Measurements from ENCODE around the gene PCSK6. TPM values are rescaled to one million over a fixed set of nuclear protein-coding genes. Genes with fewer than 3 reads are reported as not detected.

Gene PCSK6
- total RNA-seq, 2 donors from 2014 or later: 1.9 to 27.8 TPM

DNA sequence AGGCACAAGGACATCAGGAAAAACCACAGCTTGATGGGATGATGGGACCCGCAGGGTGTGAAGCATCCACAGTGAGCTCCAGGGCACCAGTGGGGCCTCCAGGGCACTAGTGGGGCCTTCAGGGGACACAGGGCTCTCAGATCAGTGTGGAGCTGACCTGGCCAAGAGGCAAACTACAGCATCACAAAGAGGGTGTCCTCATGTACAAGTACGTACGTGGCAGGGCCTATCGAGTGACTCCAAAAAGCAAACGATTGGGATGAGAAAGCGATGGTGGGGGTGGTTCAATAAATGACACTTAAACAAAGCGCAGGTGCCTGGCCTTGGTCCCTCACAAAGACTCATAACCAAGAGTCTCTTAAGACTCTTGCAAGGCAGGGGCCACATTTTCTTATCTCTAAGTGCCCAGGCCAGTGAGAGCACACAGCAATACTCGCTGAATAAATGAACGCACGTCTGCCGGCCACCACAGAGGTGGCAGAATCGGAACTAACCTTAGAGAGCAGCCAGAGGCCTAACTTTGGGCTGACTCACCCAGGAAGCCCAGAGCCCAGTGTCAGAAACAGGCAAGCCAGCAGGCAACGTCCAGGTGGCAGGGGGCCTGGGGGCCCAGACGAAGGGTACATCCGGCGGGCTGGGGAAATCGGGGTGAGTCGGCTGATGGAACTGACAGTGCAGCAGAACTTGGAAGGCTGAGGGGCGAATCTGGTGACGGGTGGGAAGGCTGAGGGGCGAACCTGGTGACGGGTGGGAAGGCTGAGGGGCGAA lies 8.7 kb downstream of the PCSK6 start:
- Mint-ChIP-seq H3K27ac (no peak overlapping the region), H3K4me1 (peaks cover 2% of the 10 kb centered on the region), H3K27me3 (peaks cover 56% of the 10 kb centered on the region)

DNA sequence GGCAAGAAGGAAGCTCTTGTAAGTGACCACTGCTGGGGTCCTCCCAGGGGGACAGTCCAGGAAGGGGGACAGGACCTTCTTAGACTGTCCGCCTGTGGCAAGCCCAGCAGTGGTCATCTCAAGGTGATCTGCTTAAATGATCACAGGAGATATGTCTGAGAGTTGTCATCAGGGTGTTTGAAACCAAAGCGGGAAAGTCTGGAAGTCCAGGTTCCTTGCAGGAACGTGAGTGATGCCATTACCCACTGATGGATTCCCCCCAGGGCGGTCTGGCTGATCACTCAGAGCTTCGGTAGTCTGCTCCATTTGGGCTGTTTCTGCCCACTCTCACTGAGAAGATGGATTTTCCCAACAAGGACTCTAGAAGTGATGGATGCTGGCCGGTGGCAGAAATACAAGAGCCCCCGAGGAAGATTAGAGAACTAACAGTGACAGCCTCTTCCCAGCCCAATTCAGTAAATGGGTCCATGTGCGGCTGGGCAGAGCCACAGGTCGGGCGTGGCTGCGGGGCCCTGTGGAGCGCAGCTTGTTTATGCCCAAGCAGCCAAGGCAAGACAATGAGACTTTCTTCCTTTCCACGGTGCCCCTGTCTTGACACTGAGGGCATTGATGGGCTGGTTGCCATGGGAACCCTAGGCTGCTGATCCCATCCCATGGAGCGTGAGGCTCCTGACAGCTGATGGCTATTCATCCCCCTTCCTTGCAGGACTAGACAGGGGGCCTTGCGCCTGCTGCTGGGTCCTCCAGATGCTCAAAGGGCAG lies 9.5 kb downstream of the PCSK6 start:
- ATAC-seq: no peak
- DNase-seq: no peak
- H3K9me3 ChIP-seq (ENCODE audit: control insufficient read depth, low read length, poor library complexity, severe bottlenecking): no peaks in the 10 kb centered on the region
- Mint-ChIP-seq H3K4me3 (no peak overlapping the region), H3K36me3 (ENCODE audit: low read depth) (no peaks in the 10 kb centered on the region), H3K27me3 (peaks cover 53% of the 10 kb centered on the region), H3K27ac (no peak overlapping the region), H3K4me1 (peaks cover 2% of the 10 kb centered on the region)

More for the DNA sequence above, 8.7 kb downstream of the PCSK6 start:
- no peak overlapping the region for H3K4me3 Mint-ChIP-seq
- H3K36me3 Mint-ChIP-seq (ENCODE audit: low read depth): no peaks in the 10 kb centered on the region
- H3K9me3 ChIP-seq (ENCODE audit: control insufficient read depth, low read length, poor library complexity, severe bottlenecking): no peaks in the 10 kb centered on the region
- ATAC-seq (no peak), DNase-seq (no peak)

DNA sequence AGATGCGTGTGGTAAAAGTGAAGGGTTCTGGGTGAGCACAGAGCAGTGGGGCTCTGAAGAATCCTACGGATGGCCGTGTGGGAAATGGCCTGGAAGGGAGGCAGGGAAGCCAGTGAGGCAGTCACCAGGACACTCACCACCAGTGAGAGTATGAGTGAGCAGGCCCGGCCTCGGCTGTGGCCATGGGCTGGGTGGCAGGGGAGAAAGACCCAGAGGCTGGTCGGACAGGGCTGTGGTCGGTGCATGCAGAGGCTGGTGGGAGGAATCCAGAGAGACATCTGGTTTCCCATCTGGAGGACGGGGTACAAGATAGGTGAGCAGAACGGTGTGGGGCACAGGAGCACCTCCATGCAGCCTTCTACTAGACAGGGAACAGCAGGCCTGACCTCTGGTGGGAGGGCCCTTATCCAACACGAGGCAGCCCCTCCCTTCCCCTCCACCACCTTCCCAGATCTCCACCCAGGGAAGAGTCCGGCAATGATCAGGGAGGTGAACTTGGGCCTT lies 10.1 kb downstream of the PCSK6 start:
- ATAC-seq: no peak

DNA sequence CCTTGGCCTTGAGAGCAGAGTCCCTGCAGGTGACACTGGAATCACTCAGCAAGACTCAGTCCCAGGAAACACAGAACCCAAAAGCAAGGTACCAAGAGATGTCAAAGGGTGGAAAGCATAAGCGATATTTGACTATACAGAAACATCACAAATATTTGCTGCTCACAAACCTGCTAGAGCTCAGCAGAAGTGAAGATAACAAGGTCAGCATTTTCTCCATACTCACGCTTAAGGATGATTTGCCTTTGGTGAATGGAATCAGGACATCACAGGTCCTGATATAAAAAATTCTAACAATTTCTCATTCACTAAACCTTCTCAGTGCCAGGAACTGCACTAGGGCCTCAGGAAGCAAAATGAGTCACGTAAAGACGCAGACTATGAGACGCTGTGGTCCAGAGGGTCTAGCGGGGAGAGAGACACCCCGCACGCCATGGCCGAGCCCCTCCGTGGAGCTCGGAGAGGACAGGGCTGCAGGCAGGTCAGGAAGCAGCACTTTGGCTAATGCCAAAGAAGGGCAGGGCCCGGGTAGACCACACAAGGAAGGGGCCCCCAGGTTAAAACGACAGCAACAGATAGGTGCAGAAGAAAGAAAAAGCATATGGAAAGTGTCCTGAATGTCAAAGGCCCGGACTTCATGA lies 10.7 kb downstream of the PCSK6 start:
- no peaks in the 10 kb centered on the region for H3K9me3 ChIP-seq (ENCODE audit: control insufficient read depth, low read length, poor library complexity, severe bottlenecking)
- Mint-ChIP-seq H3K4me3 (no peak overlapping the region), H3K27ac (peak overlapping the region; percentile 43), H3K4me1 (peaks cover 2% of the 10 kb centered on the region), H3K36me3 (ENCODE audit: low read depth) (no peaks in the 10 kb centered on the region), H3K27me3 (peaks cover 52% of the 10 kb centered on the region)
- DNase-seq: no peak
- no peak for ATAC-seq

More for the DNA sequence above, 10.1 kb downstream of the PCSK6 start:
- H3K9me3 ChIP-seq (ENCODE audit: control insufficient read depth, low read length, poor library complexity, severe bottlenecking): no peaks in the 10 kb centered on the region
- peaks cover 53% of the 10 kb centered on the region for H3K27me3 Mint-ChIP-seq
- peak overlapping the region; percentile 43 for H3K27ac Mint-ChIP-seq
- DNase-seq: no peak
- H3K4me3 Mint-ChIP-seq: no peak overlapping the region
- H3K4me1 Mint-ChIP-seq: peaks cover 2% of the 10 kb centered on the region
- no peaks in the 10 kb centered on the region for H3K36me3 Mint-ChIP-seq (ENCODE audit: low read depth)

DNA sequence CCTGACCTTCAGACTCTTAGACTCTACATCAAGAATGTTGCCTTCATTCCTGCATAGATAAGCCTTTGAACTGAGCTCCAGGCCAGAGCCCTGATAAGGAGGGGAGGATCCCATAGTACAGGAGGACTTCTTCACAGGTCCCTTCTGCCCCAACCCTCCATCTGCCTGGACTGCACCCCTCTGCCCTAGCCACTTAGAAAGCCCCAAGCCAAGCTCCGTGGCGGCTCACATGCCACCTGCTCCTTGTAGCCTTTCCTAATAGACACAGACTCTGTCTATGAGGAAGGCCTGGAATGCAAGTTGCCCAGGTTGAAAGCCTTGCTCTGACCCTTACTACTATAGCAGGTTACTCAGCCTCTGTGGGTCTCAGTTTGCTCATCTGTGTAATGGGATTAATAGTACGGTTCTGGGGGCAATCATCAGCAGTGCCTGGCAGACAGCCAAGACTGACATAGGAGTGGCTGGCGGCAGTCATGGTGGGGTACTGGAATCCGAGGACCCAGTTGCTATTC lies 11.6 kb downstream of the PCSK6 start:
- ATAC-seq: no peak

DNA sequence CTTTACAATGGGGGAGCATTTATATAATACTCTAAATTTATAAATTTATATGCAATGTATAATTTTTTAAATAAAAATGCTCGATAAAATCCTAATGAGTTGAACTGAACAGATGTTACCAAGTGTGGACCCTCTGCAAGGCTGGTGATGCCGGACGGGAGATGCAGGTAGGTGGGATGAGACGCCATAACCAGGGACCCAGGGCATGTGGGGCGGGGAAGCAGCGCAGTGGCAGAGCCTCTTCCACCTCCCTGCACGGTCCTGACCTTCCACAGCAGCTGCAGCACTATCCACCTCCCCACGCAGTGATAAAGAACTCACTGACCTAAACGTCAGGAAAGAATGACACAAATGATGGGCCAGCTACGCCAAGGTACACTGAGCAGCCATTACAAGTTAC lies 12.8 kb downstream of the PCSK6 start:
- DNase-seq: no peak
- H3K27ac Mint-ChIP-seq: no peak overlapping the region
- no peak overlapping the region for H3K4me3 Mint-ChIP-seq
- H3K4me1 Mint-ChIP-seq: peaks cover 2% of the 10 kb centered on the region
- ATAC-seq: no peak
- no peaks in the 10 kb centered on the region for H3K9me3 ChIP-seq (ENCODE audit: control insufficient read depth, low read length, poor library complexity, severe bottlenecking)
- peaks cover 50% of the 10 kb centered on the region for H3K27me3 Mint-ChIP-seq
- H3K36me3 Mint-ChIP-seq (ENCODE audit: low read depth): no peaks in the 10 kb centered on the region

More for the DNA sequence above, 11.6 kb downstream of the PCSK6 start:
- no peak overlapping the region for H3K4me3 Mint-ChIP-seq
- peaks cover 2% of the 10 kb centered on the region for H3K4me1 Mint-ChIP-seq
- peaks cover 47% of the 10 kb centered on the region for H3K27me3 Mint-ChIP-seq
- no peak for DNase-seq
- no peaks in the 10 kb centered on the region for H3K36me3 Mint-ChIP-seq (ENCODE audit: low read depth)
- no peak overlapping the region for H3K27ac Mint-ChIP-seq
- H3K9me3 ChIP-seq (ENCODE audit: control insufficient read depth, low read length, poor library complexity, severe bottlenecking): no peaks in the 10 kb centered on the region

DNA sequence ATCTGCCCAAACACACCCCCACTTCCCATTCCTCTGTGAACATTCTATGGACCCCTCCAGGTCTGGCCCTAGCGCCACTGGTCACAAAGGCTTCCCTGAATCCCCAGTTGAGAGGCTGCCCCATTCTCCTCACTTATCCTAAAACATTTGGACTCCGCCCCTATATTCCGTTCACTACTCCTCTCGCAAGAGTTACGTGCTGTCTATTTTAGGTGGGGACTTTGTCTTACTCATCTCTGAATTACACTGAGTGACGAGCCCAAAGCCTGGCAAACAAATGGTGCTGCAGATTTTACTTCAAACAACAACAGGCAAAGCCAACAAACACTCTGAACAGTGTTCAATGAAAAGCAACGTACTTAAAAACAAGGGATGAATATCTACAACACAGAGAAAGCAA lies 14.5 kb downstream of the PCSK6 start:
- Mint-ChIP-seq H3K27ac (no peak overlapping the region), H3K4me1 (peaks cover 2% of the 10 kb centered on the region), H3K27me3 (peaks cover 55% of the 10 kb centered on the region), H3K36me3 (ENCODE audit: low read depth) (no peaks in the 10 kb centered on the region), H3K4me3 (no peak overlapping the region)
- no peaks in the 10 kb centered on the region for H3K9me3 ChIP-seq (ENCODE audit: control insufficient read depth, low read length, poor library complexity, severe bottlenecking)
- DNase-seq (no peak), ATAC-seq (no peak)

DNA sequence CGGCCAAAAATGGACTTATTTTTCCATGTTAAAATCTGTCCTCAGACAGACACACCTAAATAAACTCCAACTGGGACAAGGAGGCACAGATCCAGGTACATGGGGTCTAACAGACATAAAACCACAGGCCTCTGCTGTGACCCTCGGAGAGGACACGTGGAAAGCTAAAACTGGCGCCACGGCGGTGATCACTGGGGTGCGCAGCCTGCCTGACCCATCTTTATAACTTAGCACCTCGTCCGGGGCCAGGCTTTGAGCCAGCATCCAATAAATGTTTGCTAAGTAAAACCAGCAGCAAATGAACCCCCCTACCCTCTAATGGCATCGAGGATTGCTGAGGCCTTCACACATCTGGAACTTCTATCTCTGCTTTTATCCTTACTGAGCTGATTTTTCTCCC lies 15.3 kb downstream of the PCSK6 start:
- Mint-ChIP-seq H3K4me1 (peaks cover under 1% of the 10 kb centered on the region), H3K27ac (no peak overlapping the region), H3K4me3 (no peak overlapping the region), H3K36me3 (ENCODE audit: low read depth) (no peaks in the 10 kb centered on the region), H3K27me3 (peaks cover 48% of the 10 kb centered on the region)
- no peak for ATAC-seq
- no peak for DNase-seq
- no peaks in the 10 kb centered on the region for H3K9me3 ChIP-seq (ENCODE audit: control insufficient read depth, low read length, poor library complexity, severe bottlenecking)

DNA sequence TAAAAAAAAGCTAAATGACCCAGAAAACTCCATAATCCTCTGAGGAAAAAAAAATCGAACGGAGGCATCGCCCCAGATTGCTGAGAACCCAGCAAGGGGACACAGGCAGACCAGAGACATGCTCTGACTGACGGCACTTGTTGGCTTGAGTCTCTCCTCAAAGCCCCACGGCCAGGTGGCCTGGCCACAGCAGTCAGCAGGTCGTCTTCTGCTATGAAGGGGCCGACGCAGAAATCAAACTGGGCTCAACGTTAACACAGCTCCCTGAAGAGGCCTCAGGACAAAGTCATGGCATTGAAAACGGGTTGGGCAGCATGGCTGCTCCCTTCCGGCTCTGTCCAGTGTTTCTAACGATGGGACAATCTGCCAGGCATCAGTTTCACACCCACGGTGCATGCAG lies 17.5 kb downstream of the PCSK6 start:
- H3K9me3 ChIP-seq (ENCODE audit: control insufficient read depth, low read length, poor library complexity, severe bottlenecking): no peaks in the 10 kb centered on the region
- no peaks in the 10 kb centered on the region for H3K4me1 Mint-ChIP-seq
- DNase-seq (no peak), ATAC-seq (no peak)
- no peak overlapping the region for H3K27ac Mint-ChIP-seq
- H3K4me3 Mint-ChIP-seq: no peak overlapping the region
- H3K27me3 Mint-ChIP-seq: peaks cover 43% of the 10 kb centered on the region
- H3K36me3 Mint-ChIP-seq (ENCODE audit: low read depth): no peaks in the 10 kb centered on the region

DNA sequence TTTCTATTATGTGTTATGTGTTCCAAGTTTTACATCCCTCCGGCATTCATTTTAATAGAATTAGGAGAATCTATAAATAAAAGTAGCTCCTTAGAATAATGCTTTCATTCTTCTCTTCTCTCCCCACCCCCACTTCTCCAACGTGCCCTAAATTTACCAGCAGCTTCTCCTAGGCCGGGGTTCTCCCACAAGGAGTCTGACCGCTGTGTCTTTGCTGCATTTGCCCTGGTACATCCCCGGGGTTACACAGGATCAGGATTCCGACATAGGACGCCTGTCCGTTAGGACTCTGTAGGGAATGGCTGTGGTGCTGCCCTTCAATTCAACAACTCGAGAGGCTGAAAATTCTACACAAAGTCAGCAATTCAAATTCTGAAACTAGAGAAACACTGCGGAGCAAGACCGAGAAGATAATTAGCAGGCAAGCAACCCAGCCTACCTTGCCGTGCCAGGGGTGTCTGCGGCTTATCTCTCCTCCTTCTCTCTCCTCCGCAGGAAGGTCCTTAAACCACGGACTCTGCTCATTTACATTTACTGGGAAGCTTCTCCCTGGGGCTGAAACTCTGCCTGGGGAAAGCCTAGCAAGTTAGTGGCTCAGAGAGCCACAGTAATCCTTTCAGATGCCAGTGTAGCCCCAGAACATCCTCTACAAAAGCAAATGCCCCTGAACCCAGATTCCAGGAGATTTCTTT lies 18.8 kb downstream of the PCSK6 start:
- DNase-seq (no peak), ATAC-seq (no peak)
- Mint-ChIP-seq H3K4me3 (no peak overlapping the region), H3K36me3 (ENCODE audit: low read depth) (no peaks in the 10 kb centered on the region), H3K27me3 (peaks cover 49% of the 10 kb centered on the region), H3K4me1 (no peaks in the 10 kb centered on the region), H3K27ac (no peak overlapping the region)
- no peaks in the 10 kb centered on the region for H3K9me3 ChIP-seq (ENCODE audit: control insufficient read depth, low read length, poor library complexity, severe bottlenecking)

DNA sequence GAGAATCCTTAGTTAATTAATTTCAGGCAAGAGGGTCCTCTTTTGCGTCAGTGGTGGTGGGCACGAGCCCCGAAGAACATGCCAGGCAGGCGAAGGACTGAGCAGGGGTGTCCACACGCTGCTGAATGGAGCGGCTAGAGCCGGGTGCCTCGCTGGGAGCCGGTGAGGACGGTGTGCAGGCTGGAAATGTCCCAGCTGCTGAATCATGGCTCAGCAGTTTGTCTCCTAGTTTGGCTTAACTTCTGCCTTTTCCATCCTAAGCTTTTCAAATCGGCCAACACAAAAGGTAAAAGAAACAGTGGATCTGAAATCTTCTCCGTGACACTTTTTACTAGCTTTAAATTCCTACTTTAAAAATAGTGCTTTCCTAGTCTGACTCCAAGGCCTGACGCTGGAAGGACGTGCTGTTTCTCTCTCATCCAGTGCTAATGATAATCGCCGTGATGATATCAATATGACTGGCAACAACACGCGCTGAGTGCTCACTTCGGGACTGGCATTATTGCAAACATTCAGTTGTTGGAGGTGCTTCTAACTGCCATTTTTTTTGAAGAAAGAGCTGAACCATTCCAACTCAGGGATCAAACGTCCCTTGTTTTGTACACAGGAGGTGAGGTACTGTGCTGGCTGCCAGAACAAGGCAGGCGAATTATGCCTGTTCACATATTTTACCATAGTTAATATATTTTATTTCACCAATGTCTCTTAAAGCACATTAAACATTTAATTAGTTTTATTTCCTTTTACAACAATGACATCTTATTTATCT lies 19.8 kb downstream of the PCSK6 start:
- ATAC-seq (no peak), DNase-seq (no peak)
- H3K27ac Mint-ChIP-seq: no peak overlapping the region
- no peaks in the 10 kb centered on the region for H3K9me3 ChIP-seq (ENCODE audit: control insufficient read depth, low read length, poor library complexity, severe bottlenecking)
- H3K4me3 Mint-ChIP-seq: no peak overlapping the region
- peaks cover 50% of the 10 kb centered on the region for H3K27me3 Mint-ChIP-seq
- H3K36me3 Mint-ChIP-seq (ENCODE audit: low read depth): no peaks in the 10 kb centered on the region
- H3K4me1 Mint-ChIP-seq: no peaks in the 10 kb centered on the region

DNA sequence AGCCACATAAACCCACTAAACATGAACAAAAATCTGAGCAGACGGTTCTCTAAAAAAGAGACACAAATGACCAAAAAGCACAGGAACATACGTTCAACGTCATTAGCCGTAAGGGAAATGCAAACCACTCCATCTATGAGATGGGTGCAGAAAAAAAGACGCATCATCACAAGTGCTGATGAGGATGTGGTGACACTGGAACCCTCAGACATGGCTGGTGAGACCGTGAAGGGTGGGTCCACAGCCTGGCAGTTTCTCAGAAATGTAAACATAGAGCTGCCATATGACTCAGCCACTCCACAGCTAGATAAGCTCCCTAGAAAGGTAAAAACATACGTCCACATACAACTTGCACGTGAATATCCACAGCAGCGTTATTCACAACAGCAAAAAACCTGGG lies 23.3 kb downstream of the PCSK6 start:
- no peak overlapping the region for H3K4me3 Mint-ChIP-seq
- H3K27ac Mint-ChIP-seq: no peak overlapping the region
- peaks cover 10% of the 10 kb centered on the region for H3K4me1 Mint-ChIP-seq
- H3K36me3 Mint-ChIP-seq (ENCODE audit: low read depth): no peaks in the 10 kb centered on the region
- peaks cover 54% of the 10 kb centered on the region for H3K27me3 Mint-ChIP-seq
- H3K9me3 ChIP-seq (ENCODE audit: control insufficient read depth, low read length, poor library complexity, severe bottlenecking): no peaks in the 10 kb centered on the region
- ATAC-seq: no peak
- DNase-seq: no peak

All from T-helper 17 cell (primary cell).